Globus pallidus (tissue), 1 donor: ENCODE data around the gene MBOAT7.

Experiments
- DNase-seq: peaks from one replicate; pipeline ENCODE4 v3.0.0-alpha.2; 2015; ENCODE audit warnings: low spot score

The MBOAT7 gene

DNA sequence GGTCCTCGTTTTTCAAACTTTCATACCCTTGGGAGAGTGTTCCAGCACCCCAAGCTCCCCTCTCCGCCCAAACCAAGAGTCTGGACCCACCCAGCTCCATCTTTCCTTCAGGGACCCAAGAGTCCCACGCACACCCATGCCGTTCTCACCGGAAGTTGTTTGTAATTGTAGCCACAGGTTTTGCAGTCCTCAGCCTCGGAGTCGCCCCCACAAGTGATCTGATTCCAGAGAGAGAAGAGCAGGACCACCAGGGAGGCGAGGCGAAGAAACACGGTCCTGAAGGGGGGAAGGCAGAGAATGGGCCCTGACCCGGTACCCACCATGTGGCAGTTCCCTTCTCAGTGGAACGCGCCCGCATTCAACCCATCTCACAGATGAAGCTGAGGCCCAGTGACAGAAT, 26.5 kb downstream of the MBOAT7 start:
- DNase-seq: no peak

GRCh38 chr19:54162241-54162805, 27.1 kb downstream of the MBOAT7 start:
- peak; percentile 57 for DNase-seq

- DNase-seq: no peak
Measured at GRCh38 chr19:54160854-54161253, 28.5 kb downstream of the MBOAT7 start.

DNA sequence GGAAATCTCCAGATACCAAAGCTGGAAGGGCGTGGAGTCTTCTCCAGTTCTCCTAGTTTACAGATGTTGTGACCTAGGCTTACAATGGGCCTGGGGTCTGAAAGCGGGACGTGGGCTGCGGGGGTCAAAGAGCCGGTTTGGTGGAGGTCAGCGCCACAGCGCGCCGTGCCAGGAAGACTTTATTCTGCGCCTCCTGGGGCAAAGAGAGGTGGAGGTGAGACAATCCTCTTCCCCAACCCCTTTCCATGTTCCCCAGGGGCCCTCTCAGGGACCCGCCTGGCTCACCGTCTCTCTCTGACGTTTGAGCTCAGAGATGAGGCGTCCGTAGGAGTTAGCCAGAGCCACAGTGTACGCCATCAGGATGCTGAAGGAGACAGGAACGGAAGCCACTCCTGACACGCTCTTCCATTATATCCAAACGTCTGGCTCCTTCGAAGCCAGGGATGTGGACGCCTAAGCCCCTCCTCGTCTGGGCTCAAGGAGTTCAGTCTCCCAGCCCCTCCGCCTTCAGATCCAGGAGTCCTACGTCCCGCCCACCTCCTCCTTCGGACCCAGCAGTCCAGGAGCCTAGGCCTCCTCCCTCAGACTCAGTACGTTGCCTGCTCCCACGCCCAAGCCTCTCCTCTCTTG, 29.1 kb downstream of the MBOAT7 start:
- DNase-seq: no peak

DNA sequence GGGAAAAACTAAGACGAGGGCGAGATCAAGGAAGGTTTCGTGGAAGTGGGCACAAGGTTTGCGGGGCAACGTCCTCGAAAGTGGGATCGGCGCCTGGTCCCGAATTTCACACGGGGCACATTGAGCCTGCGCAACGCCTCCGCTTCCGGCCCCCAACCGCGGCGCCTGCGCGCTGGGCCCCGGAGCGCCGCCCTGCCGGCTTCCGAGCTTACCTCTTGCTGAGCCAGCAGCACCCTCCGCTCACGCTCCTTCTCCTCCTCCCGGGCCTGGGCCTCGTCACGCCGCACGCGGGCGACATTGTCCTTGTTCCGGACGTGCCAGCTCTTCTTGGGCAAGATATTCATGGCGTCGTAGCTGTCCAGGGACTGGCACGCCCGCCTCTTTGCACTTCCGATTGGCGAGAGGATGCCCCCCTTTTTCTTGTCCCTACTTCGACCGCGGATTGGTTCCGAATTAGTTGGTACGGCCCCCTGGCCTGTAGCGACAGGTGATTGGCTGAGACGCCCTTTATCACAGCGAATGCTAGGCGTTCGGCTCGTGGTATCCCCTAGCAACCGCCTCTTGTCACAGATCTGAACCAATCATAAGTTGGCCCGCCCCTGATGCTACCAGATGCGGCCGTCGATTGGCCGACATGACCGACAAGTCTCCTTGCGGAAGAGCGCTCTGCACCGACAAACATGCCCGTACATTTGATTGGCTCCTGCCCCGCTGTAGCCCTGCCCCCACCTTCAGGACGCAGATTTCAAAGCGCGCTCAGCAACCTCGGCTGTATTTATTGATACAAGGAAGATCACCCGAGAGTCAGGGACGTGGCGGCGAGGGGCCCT, 29.8 kb downstream of the MBOAT7 start, which contains the start of gene LENG1:
Gene LENG1, minus strand, starts transcription at position 370 of the 830 bp plus-strand sequence. Its CDS starts 26 bp downstream, at position 344.
- DNase-seq: peak; percentile 100

DNA sequence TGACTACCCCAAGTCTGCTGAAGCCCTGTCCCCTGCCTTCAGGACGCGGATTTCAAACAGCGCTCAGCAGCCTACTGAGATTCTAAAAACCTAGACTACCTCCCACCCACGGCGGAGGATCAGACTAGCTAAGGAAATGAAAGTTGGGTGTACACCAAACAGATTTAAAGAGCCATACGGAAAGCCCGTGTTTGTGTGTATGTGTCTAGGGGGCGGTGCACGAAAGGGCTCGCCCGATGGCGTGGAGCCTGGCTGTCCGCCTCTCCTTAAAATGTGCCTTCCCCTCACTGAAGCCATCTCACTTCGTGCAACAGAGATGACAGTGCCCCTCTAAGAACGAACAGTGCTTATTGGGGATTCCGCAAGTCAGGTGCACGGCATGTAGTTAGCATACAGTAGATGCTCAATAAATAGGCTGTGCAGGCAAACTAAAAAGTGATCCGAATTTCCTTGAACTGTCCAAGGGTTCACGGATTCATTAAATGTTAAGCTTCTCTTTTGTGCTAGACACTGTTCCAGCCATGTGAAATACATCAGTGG, 30.5 kb downstream of the MBOAT7 start:
- peak; percentile 27 for DNase-seq

DNA sequence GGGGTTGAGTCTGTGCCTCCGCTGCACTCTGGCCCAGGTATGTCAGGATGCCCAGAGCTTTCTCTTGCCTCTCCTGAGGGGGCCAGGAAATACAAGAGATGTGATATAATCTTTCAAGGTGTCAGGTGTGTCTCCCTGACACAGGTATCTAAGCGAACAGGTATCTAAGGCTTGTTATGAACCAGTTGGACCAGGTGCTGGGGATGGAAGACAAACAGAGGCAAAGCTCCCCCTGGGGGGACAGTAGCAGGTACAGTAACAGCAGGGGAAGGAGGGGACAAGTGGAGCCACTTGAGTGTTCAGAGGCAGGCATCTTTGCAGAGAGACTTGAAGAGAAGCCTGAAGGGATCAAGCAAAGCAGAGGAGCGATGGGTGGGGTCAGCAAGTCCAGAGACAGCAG, 32.4 kb downstream of the MBOAT7 start:
- DNase-seq: no peak

DNA sequence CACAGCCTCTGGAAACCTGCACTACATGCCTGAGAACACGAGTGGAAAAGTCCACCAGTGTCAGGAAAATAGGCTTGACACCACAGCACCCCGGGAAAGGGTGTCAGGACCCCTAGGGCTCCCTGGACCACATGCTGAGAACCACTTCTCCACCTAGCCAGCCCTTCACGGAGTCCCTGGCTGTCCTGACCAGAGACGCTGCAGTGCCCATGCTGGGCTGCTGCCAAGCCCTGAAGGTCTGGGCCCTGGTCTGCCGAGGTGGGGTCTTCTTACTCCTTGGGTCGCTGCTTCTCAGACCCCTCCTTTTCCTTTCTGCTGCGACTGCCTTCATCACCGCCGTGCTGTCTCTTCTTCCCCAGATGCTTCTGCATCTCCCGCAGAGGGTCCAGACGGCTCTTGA, 32.9 kb downstream of the MBOAT7 start:
- DNase-seq: no peak

- DNase-seq: no peak
Measured at GRCh38 chr19:54155694-54156093, 33.7 kb downstream of the MBOAT7 start.

DNA sequence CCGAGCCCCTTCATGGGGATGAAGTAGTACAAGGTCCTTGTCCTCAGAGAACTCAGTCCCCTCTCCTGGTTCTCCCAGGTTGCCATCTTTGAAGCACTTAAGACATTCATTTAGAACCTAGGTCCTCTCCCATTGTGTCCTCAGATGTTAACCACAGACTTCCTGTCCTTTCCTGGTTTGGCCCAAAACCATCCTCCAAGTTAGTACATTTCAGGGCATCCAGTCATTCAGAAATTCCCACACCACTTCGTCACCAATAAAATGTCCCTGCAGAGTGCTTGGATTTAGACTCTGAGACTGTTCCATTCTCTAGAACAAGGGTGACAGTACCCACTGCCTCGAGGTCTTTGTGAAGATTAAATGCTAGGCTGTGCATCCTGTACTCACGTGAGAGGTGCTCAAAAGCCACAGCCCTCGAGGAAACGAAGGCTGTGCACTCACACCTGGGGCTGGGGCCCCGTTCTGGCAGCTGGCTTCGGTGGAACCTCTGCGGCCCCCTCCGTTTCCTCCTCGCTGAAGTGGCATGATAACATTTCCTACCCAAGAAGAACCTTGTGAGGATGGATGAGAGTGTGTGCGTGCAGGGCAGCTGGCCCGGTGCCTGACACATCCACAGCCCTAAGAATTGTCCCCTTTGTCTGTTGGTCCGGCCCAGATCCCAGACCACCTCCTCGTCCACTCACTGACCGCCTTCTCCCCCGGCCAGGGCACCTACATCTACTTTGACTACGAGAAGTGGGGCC, 34.6 kb downstream of the MBOAT7 start:
- no peak for DNase-seq

GRCh38 chr19:54153731-54154326, 35.6 kb downstream of the MBOAT7 start:
- DNase-seq: no peak

DNA sequence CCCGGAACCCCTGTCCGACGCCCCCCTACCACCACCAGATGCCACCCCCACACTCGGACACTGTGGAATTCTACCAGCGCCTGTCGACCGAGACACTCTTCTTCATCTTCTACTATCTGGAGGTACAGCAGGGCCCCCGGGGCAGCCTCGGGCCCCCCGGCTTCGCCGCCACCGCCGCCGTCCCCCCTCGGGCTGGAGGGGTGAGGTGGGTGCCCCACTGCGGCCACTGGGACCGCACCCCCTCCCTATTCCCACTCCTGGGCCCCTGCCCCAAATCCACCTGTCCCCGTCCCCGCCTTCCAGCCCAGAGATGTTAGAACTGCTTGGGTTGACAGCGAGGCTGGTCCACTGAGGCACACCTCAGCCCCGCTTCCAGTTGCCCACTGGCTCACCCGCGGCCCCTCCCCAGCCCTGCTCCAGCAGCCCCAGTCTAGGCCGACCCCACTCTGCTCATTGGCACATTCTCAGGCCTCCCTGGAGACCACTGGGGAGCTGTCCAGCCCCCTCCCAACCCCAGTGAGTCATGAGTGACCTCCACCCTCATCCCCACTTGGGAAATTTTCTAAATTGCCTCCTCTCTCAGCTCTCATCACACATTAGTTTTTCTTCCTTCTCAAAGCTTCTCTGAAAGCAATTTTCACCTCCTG, 36.4 kb downstream of the MBOAT7 start:
- DNase-seq: no peak

- DNase-seq: no peak
Measured at GRCh38 chr19:54152267-54152666, 37.1 kb downstream of the MBOAT7 start.

DNA sequence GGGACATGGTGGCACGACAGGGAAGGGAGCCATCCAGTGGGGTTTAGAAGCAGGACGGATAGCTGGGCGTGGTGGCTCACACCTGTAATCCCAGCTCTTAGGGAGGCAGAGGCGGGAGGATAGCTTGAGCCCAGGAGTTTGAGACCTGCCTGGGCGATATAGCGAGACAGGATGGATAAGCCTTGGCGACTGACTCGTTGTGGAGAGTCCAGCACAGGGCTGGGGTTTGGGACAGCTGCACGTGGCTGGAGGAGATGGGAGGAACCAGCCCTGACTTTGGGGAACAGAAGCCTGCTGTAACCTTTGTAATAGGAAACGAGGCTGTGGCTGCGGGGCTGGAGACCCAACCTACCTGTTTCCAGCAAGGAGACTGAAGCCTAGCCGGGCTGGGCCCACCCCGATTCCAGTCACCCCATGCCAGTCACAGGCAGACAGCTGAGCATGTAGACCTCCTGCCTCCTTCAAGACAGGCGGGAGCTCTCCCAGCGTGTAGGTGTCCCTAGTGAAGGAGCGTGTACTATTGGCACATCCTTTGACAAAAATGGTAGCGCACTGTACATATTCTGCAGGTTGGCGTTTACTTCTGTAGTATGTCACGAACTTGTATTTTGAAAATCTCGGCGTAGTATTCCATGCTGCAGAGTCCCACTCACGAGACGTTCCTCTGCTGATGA, 37.9 kb downstream of the MBOAT7 start:
- no peak for DNase-seq

- no peak for DNase-seq
Measured at GRCh38 chr19:54149021-54149812, 40.2 kb downstream of the MBOAT7 start.

DNA sequence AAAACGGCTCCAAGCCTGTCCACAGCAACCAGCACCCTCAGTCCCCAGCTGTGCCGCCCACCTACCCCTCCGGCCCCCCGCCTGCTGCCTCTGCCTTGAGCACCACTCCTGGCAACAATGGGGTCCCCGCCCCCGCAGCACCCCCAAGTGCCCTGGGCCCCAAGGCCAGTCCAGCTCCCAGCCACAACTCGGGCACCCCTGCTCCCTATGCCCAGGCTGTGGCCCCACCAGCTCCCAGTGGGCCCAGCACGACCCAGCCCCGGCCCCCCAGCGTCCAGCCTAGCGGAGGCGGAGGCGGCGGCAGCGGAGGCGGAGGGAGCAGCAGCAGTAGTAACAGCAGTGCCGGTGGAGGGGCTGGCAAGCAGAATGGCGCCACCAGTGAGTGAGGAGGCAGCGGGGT, 41.2 kb downstream of the MBOAT7 start:
- DNase-seq: no peak

GRCh38 chr19:54147676-54148075, 41.7 kb downstream of the MBOAT7 start:
- DNase-seq: no peak

DNA sequence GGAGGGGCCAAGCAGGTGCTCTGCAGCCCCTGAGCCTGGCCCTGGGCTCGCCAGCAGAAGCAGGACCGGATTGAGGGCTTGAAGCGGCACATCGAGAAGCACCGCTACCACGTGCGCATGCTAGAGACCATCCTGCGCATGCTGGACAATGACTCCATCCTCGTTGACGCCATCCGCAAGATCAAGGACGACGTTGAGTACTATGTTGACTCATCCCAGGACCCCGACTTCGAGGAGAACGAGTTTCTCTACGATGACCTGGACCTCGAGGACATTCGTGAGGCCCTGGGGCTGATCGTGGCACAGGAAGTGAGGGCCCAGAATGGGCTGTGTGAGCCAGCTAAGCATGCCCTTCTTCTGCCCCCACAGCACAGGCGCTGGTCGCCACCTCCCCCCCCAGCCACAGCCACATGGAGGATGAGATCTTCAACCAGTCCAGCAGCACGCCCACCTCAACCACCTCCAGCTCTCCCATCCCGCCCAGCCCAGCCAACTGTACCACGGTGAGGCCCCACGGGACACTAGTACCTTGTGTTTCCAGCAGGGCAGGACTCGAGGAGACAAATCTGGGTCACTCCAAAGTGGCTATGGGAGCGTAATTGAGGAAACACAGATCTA, 43.7 kb downstream of the MBOAT7 start:
- no peak for DNase-seq

DNA sequence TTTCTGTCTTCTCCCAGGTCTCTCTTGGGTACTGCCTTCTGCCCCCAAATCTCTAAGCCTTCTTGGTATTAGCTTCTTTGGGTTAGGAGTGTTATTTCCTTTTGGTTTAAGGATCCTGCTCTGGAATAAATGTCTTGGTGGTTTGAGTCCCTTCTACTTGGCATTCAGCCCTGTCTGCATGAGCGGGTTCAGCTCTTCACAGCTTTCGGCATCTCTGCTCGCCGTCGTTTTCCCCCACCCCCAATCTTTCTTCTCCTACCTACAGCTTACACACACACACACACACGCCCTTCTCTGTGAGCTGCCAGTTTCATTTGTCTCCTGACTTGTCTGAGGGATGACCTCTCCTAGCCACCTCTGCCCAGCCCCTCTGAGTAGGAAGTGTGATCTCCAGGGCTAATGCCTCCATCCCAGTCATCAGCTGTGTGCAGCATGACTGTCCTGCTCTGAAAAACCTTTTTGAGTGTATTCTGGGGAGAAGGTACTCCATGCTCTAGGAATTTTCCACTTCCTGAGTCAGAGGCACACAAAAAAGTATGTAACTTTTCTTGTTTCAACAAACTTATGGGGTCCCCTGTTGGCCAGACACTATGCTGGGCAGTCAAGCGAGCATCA, 47.1 kb downstream of the MBOAT7 start:
- no peak for DNase-seq
